ENCODE measurements around the gene RALA.

DNA sequence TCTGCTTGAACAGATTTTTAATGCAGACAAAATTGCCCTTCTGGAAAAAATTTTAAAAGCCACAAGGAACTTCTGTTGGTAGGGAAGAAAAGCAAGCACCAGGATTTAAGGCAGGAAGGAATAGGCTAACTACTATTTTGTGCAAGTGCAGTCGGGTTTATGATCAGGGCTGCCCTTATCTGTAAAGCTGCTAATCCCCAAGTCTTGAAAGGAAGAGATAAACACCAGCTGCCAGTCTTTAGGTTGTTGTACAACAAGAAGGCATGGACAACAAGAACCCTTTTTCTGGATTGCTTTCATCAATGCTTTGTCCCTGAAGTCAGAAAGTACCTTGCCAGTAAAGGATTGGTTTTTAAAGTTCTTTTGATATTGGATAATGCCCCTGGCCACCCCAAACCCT is 40.7 kb downstream of the RALA start:
- no peak for TF ChIP-seq CTCF (IDR thresholded peaks at IDR 0.05 in 2 of 3, conservative IDR thresholded peaks at IDR 0.05 in 1 of 3; ENCODE audit: control insufficient read depth in 2 of 3, extremely low read depth in 1 of 3, insufficient read depth in 1 of 3, low read depth in 3 of 3, low read length in 3 of 3)
- TF ChIP-seq NFYB (IDR thresholded peaks at IDR 0.05; ENCODE audit: insufficient read depth, low read depth, low read length) = no peak
- no peak for TF ChIP-seq EZH2 (IDR thresholded peaks at IDR 0.05; ENCODE audit: borderline replicate concordance, control insufficient read depth, low read depth, low read length)
- TF ChIP-seq TARDBP (IDR thresholded peaks at IDR 0.05; ENCODE audit: borderline replicate concordance) = no peak
- TF ChIP-seq POLR2AphosphoS2 (IDR thresholded peaks at IDR 0.05; ENCODE audit: low read depth, low read length) = no peak
- TF ChIP-seq, protein P1, sequence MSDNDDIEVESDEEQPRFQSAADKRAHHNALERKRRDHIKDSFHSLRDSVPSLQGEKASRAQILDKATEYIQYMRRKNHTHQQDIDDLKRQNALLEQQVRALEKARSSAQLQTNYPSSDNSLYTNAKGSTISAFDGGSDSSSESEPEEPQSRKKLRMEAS (IDR thresholded peaks at IDR 0.05; ENCODE audit: low read depth, low read length) = no peak
- TF ChIP-seq ELK1 (IDR thresholded peaks at IDR 0.05; ENCODE audit: low read depth, low read length) = no peak
- TF ChIP-seq CEBPB (IDR thresholded peaks at IDR 0.05; ENCODE audit: borderline replicate concordance in 1 of 2, low read depth in 2 of 2, low read length in 2 of 2) = no peak
